ENCODE measurements around the gene BBIP1. TPM values are rescaled to one million over a fixed set of nuclear protein-coding genes. Genes with fewer than 3 reads are reported as not detected.

Gene BBIP1
- polyA plus RNA-seq, 1 donor from 2014 or later: 73.3 TPM

GRCh38 chr10:110859206-110859972 is 59.6 kb downstream of the BBIP1 start:
- Histone ChIP-seq H2AFZ (ENCODE audit: low read depth, low read length) (no peak overlapping the region), H3K27me3 (ENCODE audit: insufficient read depth, low read depth, low read length) (no peaks in the 10 kb centered on the region), H3K4me2 (ENCODE audit: low read length) (no peak overlapping the region), H3F3A (ENCODE audit: insufficient read depth, low read length, poor library complexity, severe bottlenecking) (no peaks in the 10 kb centered on the region), H3K27ac (ENCODE audit: low read length) (no peak overlapping the region), H3K4me3 (ENCODE audit: low read length) (no peak overlapping the region), H3K9me3 (ENCODE audit: low read length) (no peaks in the 10 kb centered on the region), H4K20me1 (ENCODE audit: insufficient read depth) (no peaks in the 10 kb centered on the region), H3K36me3 (ENCODE audit: insufficient read depth, low read length) (no peaks in the 10 kb centered on the region), H3K79me2 (replicated peaks; ENCODE audit: insufficient read depth, low read length) (no peaks in the 10 kb centered on the region), H3K9me2 (ENCODE audit: insufficient read depth, low read length) (no peaks in the 10 kb centered on the region), H3K9ac (ENCODE audit: low read length) (no peak overlapping the region)
- no peak for TF ChIP-seq MXI1 (conservative IDR thresholded peaks at IDR 0.05; ENCODE audit: poor library complexity, severe bottlenecking)

GRCh38 chr10:110858297-110858934 is 60.6 kb downstream of the BBIP1 start:
- no peaks in the 10 kb centered on the region for H4K20me1 ChIP-seq (ENCODE audit: insufficient read depth)
- H3K27me3 ChIP-seq (ENCODE audit: insufficient read depth, low read depth, low read length): no peaks in the 10 kb centered on the region
- H3K4me3 ChIP-seq (ENCODE audit: low read length): no peak overlapping the region
- no peaks in the 10 kb centered on the region for H3K79me2 ChIP-seq (replicated peaks; ENCODE audit: insufficient read depth, low read length)
- TF ChIP-seq TAF1 (IDR thresholded peaks at IDR 0.05; ENCODE audit: low read depth) (no peak), EP300 (conservative IDR thresholded peaks at IDR 0.05; ENCODE audit: poor library complexity, severe bottlenecking) (no peak), SMC3 (conservative IDR thresholded peaks at IDR 0.05; ENCODE audit: poor library complexity) (no peak), MXI1 (conservative IDR thresholded peaks at IDR 0.05; ENCODE audit: poor library complexity, severe bottlenecking) (no peak), EZH2 (IDR thresholded peaks at IDR 0.05; ENCODE audit: borderline replicate concordance, insufficient read depth, low read length, poor library complexity, severe bottlenecking) (no peak), RAD21 (conservative IDR thresholded peaks at IDR 0.05) (no peak), REST (IDR thresholded peaks at IDR 0.05; ENCODE audit: borderline replicate concordance) (no peak), POLR2AphosphoS5 (IDR thresholded peaks at IDR 0.05) (no peak), CTCF (IDR thresholded peaks at IDR 0.05; ENCODE audit: poor library complexity, severe bottlenecking) (no peak)
- H2AFZ ChIP-seq (ENCODE audit: low read depth, low read length): no peak overlapping the region
- no peaks in the 10 kb centered on the region for H3K9me3 ChIP-seq (ENCODE audit: low read length)
- no peak overlapping the region for H3K4me2 ChIP-seq (ENCODE audit: low read length)
- H3F3A ChIP-seq (ENCODE audit: insufficient read depth, low read length, poor library complexity, severe bottlenecking): no peaks in the 10 kb centered on the region
- no peak overlapping the region for H3K9ac ChIP-seq (ENCODE audit: low read length)
- no peak overlapping the region for H3K27ac ChIP-seq (ENCODE audit: low read length)
- H3K9me2 ChIP-seq (ENCODE audit: insufficient read depth, low read length): no peaks in the 10 kb centered on the region
- H3K36me3 ChIP-seq (ENCODE audit: insufficient read depth, low read length): no peaks in the 10 kb centered on the region
